Measurements from ENCODE around the gene DHX40.

DHX40 gene

GRCh38 chr17:59623151-59623550 is 57.7 kb downstream of the DHX40 start:
- TF ChIP-seq POU2F2 (IDR thresholded peaks at IDR 0.05; ENCODE audit: low read depth, low read length) (no peak), POLR2A (IDR thresholded peaks at IDR 0.05; ENCODE audit: low read depth, low read length) (no peak), POLR2AphosphoS5 (IDR thresholded peaks at IDR 0.05; ENCODE audit: low read depth, low read length) (no peak), SPI1 (IDR thresholded peaks at IDR 0.05; ENCODE audit: low read depth, low read length) (no peak), PAX5 (IDR thresholded peaks at IDR 0.05; ENCODE audit: insufficient read depth, low read length, severe bottlenecking) (no peak), TAF1 (IDR thresholded peaks at IDR 0.05; ENCODE audit: low read depth, low read length) (no peak)

DNA sequence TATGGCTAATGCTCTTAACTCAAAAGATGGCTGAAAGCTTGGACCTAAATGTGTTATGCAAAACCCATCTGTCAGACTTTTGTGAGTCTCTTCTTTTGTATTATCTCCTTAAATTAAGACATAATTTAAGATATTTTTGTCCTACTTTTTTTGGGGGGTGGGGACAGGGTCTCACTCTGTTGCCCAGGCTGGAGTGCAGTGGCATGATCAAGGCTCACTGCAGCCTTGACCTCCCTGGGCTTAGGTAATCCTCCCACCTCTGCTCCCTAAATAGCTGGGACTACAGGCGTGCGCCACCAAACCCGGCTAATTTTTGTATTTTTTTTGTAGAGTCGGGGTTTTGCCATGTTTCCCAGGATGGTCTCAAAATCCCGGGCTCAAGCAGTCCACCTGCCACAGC is 61.3 kb downstream of the DHX40 start:
- FAIRE-seq (no peak), DNase-seq (ENCODE audit: insufficient read length, low spot score) (no peak)
- TF ChIP-seq POLR2AphosphoS5 (IDR thresholded peaks at IDR 0.05; ENCODE audit: low read depth, low read length) (no peak), SPI1 (IDR thresholded peaks at IDR 0.05; ENCODE audit: low read depth, low read length) (no peak), PAX5 (IDR thresholded peaks at IDR 0.05; ENCODE audit: insufficient read depth, low read length, severe bottlenecking) (no peak), TAF1 (IDR thresholded peaks at IDR 0.05; ENCODE audit: low read depth, low read length) (no peak), POLR2A (IDR thresholded peaks at IDR 0.05; ENCODE audit: low read depth, low read length) (no peak), POU2F2 (IDR thresholded peaks at IDR 0.05; ENCODE audit: low read depth, low read length) (no peak)

More at GRCh38 chr17:59623151-59623550, 57.7 kb downstream of the DHX40 start:
- FAIRE-seq (no peak), DNase-seq (ENCODE audit: insufficient read length, low spot score) (no peak)

GRCh38 chr17:59627274-59627673 is 61.9 kb downstream of the DHX40 start:
- FAIRE-seq (no peak), DNase-seq (ENCODE audit: insufficient read length, low spot score) (no peak)
- TF ChIP-seq POLR2A (IDR thresholded peaks at IDR 0.05; ENCODE audit: low read depth, low read length), result no peak

GRCh38 chr17:59627770-59628171 is 62.4 kb downstream of the DHX40 start:
- no peak for DNase-seq (ENCODE audit: insufficient read length, low spot score)
- FAIRE-seq, result peak; percentile 68
- TF ChIP-seq POU2F2 (IDR thresholded peaks at IDR 0.05; ENCODE audit: low read depth, low read length) (no peak), POLR2A (IDR thresholded peaks at IDR 0.05; ENCODE audit: low read depth, low read length) (no peak), SPI1 (IDR thresholded peaks at IDR 0.05; ENCODE audit: low read depth, low read length) (no peak), PAX5 (IDR thresholded peaks at IDR 0.05; ENCODE audit: insufficient read depth, low read length, severe bottlenecking) (no peak)

- no peak for FAIRE-seq
- TF ChIP-seq POLR2AphosphoS5 (IDR thresholded peaks at IDR 0.05; ENCODE audit: low read depth, low read length), result no peak
- TF ChIP-seq SPI1 (IDR thresholded peaks at IDR 0.05; ENCODE audit: low read depth, low read length), result no peak
- TF ChIP-seq PAX5 (IDR thresholded peaks at IDR 0.05; ENCODE audit: insufficient read depth, low read length, severe bottlenecking), result no peak
- no peak for TF ChIP-seq TAF1 (IDR thresholded peaks at IDR 0.05; ENCODE audit: low read depth, low read length)
- TF ChIP-seq POU2F2 (IDR thresholded peaks at IDR 0.05; ENCODE audit: low read depth, low read length), result no peak
- TF ChIP-seq POLR2A (IDR thresholded peaks at IDR 0.05; ENCODE audit: low read depth, low read length), result no peak
- DNase-seq (ENCODE audit: insufficient read length, low spot score), result no peak
Measured at GRCh38 chr17:59629174-59629573, 63.8 kb downstream of the DHX40 start.

DNA sequence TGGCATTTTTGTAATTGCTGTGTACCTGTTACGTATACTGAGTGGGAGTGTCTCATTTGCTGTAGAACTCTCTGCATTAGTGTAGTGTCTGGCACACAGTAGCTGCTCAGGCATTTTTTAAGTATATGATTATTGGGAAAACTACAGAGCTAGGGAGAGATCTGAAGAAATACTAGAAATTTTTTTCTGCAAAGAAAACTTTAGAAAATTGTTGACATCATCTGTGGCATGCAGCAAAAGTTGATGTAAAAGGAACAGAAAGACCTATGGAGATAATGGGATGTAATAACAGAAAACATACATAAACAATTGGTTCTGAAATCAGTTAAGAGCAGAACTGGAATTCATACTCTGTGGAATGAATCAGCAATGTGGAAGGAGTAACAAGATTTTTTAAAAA is 65.9 kb downstream of the DHX40 start:
- TF ChIP-seq POU2F2 (IDR thresholded peaks at IDR 0.05; ENCODE audit: low read depth, low read length) (no peak), POLR2AphosphoS5 (IDR thresholded peaks at IDR 0.05; ENCODE audit: low read depth, low read length) (no peak), TAF1 (IDR thresholded peaks at IDR 0.05; ENCODE audit: low read depth, low read length) (no peak), PAX5 (IDR thresholded peaks at IDR 0.05; ENCODE audit: insufficient read depth, low read length, severe bottlenecking) (no peak), SPI1 (IDR thresholded peaks at IDR 0.05; ENCODE audit: low read depth, low read length) (no peak), POLR2A (IDR thresholded peaks at IDR 0.05; ENCODE audit: low read depth, low read length) (no peak)
- FAIRE-seq, result no peak
- no peak for DNase-seq (ENCODE audit: insufficient read length, low spot score)

DNA sequence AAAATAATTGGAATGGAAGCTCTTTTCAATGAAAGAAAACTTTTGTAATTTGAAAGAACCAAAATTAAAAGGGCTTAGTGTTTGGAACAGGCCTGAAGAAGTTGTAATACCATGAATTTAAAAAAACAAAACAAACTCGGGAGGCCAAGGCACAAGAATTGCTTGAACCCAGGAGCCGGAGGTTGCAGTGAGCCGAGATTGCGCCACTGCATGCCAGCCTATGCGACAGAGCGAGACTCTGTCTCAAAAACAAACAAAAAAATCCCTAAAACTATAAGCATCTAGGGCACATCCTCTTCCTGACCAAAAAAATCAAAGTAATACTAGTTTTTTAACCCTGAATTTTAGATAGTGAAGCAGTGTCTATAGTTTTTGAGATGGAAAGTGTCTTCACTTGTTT is 67.0 kb downstream of the DHX40 start:
- TF ChIP-seq POLR2A (IDR thresholded peaks at IDR 0.05; ENCODE audit: low read depth, low read length) (no peak), SPI1 (IDR thresholded peaks at IDR 0.05; ENCODE audit: low read depth, low read length) (no peak), POLR2AphosphoS5 (IDR thresholded peaks at IDR 0.05; ENCODE audit: low read depth, low read length) (no peak), POU2F2 (IDR thresholded peaks at IDR 0.05; ENCODE audit: low read depth, low read length) (no peak), TAF1 (IDR thresholded peaks at IDR 0.05; ENCODE audit: low read depth, low read length) (no peak), PAX5 (IDR thresholded peaks at IDR 0.05; ENCODE audit: insufficient read depth, low read length, severe bottlenecking) (no peak)
- no peak for FAIRE-seq
- no peak for DNase-seq (ENCODE audit: insufficient read length, low spot score)

GRCh38 chr17:59633658-59634359 is 68.4 kb downstream of the DHX40 start:
- TF ChIP-seq POLR2AphosphoS5 (IDR thresholded peaks at IDR 0.05; ENCODE audit: low read depth, low read length) (no peak), TAF1 (IDR thresholded peaks at IDR 0.05; ENCODE audit: low read depth, low read length) (no peak), POU2F2 (IDR thresholded peaks at IDR 0.05; ENCODE audit: low read depth, low read length) (no peak), SPI1 (IDR thresholded peaks at IDR 0.05; ENCODE audit: low read depth, low read length) (no peak), POLR2A (IDR thresholded peaks at IDR 0.05; ENCODE audit: low read depth, low read length) (no peak), PAX5 (IDR thresholded peaks at IDR 0.05; ENCODE audit: insufficient read depth, low read length, severe bottlenecking) (no peak)
- FAIRE-seq, result no peak
- DNase-seq (ENCODE audit: insufficient read length, low spot score), result no peak

- FAIRE-seq (no peak), DNase-seq (ENCODE audit: insufficient read length, low spot score) (no peak)
- TF ChIP-seq POLR2AphosphoS5 (IDR thresholded peaks at IDR 0.05; ENCODE audit: low read depth, low read length) (no peak), SPI1 (IDR thresholded peaks at IDR 0.05; ENCODE audit: low read depth, low read length) (no peak), PAX5 (IDR thresholded peaks at IDR 0.05; ENCODE audit: insufficient read depth, low read length, severe bottlenecking) (no peak), TAF1 (IDR thresholded peaks at IDR 0.05; ENCODE audit: low read depth, low read length) (no peak), POU2F2 (IDR thresholded peaks at IDR 0.05; ENCODE audit: low read depth, low read length) (no peak), POLR2A (IDR thresholded peaks at IDR 0.05; ENCODE audit: low read depth, low read length) (no peak)
Measured at GRCh38 chr17:59634632-59635541, 69.5 kb downstream of the DHX40 start.

Measured in GM12891 (cell line).